T-helper 2 cell treated with Interferon-gamma antibody and Interleukin-4, amounts not matched to agents 100 ng/mL and 5 ng/mL, for 36 hours (primary cell): ENCODE data around the gene FIGLA. TPM values are rescaled to one million over a fixed set of nuclear protein-coding genes. Genes with fewer than 3 reads are reported as not detected.
"Not testable (repeated sequence)": the region's sequence is repeated elsewhere in the genome, so short reads cannot be mapped to it uniquely, and the experiment has no call there.

ENCODE experiments used
- intact Hi-C: fragments of 100-400 bp; cut with micrococcal nuclease; formaldehyde crosslinking; loops from one replicate; pipeline ENCODE4 v1.15.1; 2023
- total RNA-seq: library from RNA; stranded (reverse); gene quantifications from 2 replicates; pipeline ENCODE4 v1.2.3, GENCODE V29; 2022

The FIGLA gene
- total RNA-seq, 1 donor from 2014 or later: not detected

DNA sequence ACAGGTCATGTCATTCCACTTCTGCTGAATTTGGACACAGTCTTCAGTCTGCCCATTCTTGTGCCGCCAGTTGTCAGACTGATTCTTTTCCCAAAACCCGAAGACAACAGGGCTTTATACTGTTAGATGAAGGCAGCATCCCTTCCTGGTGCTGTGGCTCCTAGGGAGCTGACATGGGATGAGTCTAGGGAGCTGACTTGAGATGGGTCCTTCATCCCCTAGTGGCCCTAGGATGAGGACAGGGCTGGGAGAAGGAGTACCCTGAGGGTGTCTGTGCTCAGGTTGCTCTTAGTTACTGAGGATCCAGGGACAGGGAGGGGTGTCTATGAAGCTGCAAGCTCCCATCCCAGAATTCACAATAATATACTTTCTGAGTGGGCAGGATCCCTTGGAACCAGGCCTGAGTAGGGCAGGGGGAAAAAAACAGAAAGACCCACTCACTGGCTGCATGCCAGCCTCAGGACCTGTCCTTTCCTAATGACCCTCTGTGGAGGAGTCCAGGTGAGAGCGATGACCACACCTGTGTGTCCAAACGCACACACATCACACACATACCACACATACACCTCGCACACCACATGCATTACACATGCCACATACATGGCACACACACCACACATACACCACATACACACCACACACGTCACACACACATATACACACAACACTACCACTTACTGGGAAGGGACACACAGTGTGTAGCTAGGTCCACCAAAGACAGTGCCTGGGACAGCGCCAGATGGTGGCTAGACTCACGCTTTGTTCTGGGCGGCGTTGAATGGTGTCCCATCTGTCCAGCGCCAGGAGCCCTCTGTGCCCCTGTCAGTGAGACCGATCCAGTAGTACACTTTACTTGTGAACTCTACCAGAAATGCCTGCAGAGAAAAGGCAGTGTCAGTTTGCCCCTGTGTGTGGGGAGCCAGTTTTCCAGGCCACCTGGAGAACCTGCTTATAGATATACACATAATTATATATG is 18.8 kb upstream of the FIGLA start:
- intact Hi-C loops: no loop called here

DNA sequence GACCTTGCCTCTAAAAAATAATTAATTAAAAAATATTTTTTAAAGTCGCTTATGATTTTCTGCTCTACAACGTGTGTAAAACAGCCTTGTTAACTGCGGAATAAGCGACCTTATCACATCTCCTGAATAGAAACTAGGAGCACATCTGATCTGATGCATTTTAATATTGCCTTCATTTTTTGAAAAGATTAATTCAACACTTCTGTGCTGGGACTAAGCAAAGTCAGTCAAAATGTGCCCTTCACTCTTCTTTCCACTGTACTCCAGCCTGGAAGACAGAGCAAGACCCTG is 17.3 kb upstream of the FIGLA start:
- intact Hi-C loops: no loop called here

DNA sequence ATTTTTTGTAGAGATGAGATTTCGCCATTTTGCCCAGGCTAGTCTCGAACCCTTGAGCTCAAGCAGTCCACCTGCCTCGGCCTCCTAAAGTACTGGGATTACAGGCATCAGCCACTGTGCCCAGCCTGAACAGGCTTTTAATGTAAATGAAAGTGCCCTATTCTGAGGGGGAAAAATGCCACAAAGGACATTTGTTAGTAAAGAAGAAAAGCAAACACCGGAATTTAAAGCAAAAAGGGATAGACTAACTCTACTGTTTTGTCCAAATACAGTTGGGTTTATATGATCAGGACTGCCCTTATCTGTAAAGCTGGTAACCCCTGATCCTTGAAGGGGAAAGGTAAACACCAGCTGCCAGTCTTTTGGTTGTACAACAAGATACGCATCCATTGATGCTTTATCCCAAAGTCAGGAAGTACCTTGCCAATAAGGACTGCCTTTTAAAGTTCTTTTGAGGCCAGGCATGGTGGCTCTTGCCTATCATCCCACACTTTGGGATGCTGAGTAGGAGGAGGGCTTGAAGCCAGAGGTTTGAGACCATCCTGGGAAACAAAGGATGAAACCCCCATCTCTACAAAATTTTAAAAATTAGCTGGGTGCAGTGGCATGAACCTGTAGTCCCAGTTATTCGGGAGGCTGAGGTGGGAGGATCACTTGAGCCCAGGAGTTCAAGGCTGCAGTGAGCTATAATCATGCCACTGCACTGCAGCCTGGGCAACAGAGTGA is 16.8 kb upstream of the FIGLA start:
- intact Hi-C loops: no loop called here

DNA sequence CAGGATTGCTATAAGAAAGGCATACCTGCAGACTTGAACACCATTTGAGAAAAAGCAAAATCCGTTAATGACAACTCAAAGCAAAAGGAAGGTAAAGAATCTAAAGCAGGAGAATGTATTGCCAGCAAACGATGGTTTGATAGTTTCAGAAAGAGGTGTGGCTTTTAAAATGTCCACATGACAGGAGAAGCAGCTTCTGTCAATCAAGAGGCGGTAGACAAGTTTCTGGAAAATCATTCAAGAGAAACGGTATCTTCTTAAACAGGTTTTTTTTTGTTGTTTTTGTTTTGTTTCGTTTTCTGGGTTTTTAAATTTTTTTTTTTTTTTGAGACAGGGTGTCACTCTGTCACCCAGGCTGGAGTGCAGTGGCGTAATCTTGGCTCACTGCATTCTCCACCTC is 16.2 kb upstream of the FIGLA start:
- intact Hi-C loops: no loop called here

DNA sequence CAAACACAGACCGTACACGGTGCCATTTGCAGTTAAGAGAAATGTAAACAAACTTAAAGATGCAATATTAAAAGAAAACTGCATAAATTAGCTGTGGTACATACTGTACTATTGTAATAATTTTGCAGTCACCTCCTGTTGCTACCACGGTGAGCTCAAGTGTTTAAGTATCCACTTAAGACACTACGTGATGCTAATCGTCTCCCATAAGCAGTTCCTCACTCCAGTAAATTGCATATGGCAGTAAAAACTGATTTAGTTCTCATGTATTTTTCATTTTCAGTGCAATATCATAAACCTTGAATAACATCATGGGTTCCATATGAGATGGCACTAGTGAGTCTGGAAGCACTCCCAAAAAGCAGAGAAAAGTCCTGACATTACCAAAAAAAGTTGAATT is 15.6 kb upstream of the FIGLA start:
- intact Hi-C loops: no loop called here

DNA sequence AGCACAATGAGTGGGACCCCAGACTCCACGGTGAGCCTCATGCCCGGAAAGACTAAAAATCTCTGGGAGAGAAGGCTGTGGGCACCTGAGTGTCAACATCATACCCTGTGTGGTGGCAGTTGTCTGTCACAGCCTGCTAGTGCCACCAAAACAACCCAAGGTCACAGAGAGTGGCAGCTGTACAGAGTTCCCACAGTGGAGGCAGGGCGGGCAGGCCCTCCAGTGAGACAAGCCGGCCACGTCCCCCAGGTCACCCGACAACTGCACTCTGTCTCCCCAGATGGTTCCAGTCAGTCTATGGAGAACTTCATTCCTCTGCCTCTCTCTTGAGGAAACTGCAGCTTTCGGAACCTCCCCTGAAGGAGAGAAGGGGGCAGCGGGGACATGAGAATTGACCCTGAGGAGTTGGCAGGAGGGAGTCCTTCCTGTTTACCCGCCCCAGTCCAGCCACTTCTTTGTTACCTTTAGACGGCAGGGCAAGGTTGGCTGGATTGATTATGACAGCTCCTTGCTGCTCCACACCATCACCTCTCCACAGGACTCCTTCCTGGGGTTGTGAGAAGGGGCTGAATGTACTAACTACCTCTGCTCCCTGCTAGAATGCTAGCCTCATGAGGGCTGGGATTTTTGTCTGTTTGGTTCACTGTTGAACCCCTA is 11.3 kb upstream of the FIGLA start:
- intact Hi-C loops: no loop called here

DNA sequence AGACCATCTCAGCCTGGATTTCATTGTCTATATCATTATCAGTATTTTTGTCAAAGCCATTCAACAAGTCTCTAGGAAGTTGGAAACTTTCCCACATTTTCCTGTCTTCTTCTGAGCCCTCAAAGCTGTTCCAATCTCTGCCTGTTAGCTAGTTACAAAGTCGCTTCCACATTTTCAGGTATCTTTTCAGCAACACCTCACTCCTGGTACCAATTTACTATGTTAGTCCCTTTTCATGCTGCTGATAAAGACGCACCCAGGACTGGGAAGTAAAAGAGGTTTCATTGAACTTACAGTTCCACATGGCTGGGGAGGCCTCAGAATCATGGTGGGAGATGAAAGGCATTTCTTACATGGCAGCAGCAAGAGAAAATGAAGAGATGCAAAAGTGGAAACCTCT is 9.3 kb upstream of the FIGLA start:
- intact Hi-C loops: no loop called here

DNA sequence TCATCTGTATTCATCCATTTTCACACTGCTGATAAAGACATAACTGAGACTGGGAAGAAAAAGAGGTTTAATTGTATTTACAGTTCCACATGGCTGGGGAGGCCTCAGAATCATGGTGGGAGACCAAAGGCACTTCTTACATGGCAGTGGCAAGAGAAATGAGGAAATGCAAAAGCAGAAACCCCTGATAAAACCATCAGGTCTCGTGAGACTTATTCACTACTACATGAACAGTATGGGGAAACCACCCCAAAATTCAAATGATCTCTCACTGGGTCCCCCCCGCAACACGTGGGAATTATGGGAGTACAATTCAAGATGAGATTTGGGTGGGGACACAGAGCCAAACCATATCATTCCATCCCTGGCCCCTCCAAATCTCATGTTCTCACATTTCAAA is 7.6 kb upstream of the FIGLA start:
- intact Hi-C loops: not testable (repeated sequence)

DNA sequence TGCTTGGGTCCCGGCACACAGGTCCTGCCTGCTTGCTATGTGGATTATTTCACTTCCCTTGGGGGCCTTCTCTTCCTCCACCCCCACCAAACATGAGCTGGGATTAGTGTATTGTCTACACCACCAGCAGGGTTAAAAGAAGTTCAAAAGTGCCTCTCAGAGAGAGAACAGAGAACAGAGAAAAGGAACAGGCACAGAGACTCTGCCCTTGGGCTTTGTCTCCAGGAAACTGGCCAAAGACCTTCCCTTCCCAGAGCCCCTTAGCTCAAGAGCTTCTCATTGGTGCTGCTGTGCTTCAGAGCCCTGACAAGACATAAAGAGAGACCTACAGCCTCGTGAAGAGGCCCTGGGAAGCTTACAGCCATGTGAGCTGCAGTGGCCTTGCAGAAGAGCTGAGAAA is 7.1 kb upstream of the FIGLA start:
- intact Hi-C loops: no loop called here

DNA sequence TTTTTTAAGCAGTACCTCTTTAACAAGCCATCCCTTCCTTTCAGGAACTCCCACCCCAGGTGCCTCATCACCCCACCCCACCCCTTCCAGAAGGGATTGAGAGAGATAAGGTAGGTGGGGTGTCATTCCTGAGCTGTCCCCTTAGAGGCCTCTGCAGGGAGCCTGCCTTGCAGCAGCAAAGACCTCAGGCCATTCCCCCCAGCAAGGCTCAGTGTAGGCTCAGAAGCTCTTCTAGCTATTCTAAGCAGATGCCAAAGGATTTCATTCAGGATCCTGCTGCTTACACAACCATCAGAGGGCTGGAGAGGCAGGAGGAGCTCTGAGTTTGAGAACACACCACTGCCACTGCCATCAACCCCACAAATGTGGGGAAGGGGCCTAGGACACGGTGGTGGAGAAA is 5.8 kb upstream of the FIGLA start:
- intact Hi-C loops: no loop called here

DNA sequence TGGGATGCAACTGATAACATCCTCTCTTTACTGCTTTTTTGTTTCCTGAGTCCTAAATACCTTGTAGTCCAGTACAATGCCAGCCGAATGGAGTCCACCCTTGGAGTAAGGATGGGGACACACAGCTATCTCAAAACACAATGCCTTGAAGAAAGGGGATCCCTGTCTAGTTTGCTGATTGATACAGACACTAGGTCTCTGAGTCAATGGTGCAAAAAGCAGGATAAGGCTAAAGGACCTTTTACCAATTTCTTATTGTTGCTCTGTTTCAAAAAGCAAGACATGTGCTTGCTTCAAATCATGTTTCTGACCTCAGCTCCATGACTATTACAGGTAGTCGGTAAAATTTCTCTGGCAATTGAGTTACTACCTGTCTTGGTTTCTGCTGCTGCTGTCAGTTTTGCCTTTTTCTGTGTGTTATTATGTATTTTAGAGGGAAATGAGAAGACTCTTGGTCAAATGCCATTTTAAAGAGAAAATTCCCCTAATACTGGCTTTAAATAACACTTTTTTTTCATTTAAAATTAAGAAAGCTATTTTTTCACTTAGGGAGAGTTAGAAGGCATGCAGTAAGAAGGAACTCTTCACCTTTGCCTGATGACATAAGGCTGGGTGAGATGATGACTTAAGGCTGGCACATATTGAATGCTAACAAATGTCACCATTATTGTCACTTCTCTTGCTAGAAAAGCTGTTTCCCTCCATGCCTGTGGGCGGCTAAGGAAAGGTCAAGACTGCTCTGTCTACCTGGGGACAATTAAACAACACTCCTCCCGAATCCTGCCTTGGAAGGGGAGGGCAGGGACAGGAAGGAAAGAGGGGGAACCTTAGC is 4.9 kb upstream of the FIGLA start:
- intact Hi-C loops: no loop called here

DNA sequence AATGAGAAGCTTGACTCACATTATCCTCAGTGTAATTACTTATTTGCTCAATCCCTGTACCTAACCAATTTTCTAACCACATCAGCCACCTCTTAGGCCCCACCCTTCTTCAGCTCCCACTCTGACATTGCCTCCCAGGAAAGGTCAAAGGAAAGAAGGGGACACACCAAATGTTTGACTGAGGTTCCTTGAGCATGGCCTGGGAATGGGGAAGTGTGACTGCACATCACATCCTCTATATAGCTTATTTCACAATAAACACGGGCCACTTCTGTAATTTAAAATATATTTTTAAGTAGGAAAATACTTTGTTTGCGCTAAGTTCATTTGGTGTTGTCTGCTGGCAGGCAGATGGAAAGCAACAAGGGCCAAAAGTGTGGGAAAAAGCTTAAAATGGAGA is 3.0 kb upstream of the FIGLA start:
- intact Hi-C loops: no loop called here

DNA sequence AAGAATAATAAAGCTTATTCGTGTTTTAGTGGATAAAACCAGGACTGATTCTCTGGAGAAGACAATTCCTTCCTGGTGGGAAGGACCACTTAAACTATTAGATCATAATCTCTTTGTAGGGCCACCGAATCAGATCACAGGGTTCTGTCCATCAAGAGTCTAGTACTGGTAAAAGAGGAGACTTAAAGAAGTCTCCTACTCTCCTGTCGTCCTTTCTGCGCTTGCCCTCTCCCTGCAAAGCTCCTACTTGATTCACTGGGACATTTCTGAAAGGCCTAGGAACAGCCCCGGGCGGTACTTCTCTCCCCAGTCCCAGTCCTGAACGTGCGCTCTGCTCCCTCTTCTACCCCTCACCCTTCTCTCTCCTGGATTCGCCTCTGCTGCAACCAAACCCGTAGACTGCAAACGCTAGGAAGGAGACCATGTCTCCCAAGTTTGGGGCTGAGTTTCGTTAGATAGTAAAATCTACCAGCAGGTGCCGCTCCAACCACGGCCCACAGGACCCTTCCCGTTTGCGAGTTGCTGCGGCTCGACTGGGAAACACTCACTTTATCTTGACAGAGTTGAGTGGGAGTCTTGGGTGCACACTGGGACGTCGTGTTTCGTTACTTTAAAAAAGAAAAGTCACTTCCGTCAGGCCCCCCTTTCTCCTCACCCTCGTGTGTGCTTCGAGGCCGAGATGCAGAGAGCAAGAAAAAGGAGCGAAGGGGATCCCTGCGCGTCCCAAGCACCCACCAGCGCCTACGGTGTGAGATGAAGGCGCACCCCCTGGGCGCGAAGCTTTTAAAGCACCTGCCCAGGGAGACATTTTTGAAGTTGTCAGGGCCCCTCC is 923 bp downstream of the FIGLA start:
- intact Hi-C loops: loop anchor here (1.0 to 5.0 kb wide), 4 partner anchors 82 to 487 kb away; partner anchors contain the start of gene FAM136A

DNA sequence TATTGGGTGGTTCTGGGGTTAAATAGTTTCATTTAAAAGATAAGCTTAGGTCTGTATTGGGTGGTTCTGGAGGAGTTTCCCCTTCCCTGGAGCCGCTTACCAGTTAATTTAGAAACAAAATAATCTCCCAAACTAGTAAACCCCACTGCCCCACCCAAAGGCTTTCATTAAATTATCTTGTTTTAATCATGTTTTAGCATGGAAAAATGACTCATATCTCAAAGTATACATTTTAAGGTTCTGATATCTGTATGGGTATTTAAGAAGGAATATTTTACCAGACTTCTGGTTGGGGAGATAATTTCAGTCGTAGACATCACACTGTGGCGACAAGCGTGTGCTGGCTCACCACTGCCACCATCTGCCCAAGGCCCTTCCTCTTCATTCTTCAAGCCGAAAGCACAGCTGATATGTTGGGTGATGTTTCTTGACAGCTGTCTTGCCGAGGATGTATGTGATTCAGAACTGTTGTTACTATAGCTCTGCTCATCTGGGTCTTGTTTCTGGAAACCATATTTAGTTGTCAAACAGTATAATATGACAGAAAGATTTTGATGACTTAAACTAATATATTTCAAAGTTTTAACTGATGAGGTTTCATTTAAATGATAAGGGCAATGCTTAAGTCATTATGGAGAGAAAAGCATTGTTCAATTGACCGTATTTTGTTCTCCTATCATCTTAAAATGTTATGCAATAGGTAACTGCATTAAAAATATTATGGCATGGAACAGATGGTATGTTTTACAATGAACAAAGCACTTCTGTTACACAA is 5.1 kb downstream of the FIGLA start:
- intact Hi-C loops: loop anchor here (2.0 to 5.0 kb wide), 2 partner anchors 131 to 483 kb away; partner anchors contain the start of gene FAM136A

DNA sequence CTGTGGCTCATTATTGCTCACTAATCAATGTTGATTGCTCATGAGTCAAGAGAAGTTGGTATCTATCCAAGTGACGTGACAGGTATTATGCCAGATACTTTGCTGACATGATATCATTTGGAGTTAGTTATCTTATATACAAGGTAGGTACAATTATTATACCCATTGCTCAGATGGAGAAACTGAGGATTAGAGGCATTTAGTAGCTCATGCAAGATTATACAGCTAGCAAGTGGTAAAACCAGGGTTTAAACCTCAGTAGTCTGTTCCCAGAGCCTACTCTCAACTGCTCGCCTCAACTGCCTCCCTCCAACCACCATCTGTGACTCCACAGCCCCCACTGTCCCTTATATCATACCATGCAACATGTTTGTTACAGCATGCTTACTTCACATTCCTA is 6.1 kb downstream of the FIGLA start:
- intact Hi-C loops: loop anchor here (2.0 kb wide), 1 partner anchor 130 kb away; no protein-coding TSS in a partner anchor

DNA sequence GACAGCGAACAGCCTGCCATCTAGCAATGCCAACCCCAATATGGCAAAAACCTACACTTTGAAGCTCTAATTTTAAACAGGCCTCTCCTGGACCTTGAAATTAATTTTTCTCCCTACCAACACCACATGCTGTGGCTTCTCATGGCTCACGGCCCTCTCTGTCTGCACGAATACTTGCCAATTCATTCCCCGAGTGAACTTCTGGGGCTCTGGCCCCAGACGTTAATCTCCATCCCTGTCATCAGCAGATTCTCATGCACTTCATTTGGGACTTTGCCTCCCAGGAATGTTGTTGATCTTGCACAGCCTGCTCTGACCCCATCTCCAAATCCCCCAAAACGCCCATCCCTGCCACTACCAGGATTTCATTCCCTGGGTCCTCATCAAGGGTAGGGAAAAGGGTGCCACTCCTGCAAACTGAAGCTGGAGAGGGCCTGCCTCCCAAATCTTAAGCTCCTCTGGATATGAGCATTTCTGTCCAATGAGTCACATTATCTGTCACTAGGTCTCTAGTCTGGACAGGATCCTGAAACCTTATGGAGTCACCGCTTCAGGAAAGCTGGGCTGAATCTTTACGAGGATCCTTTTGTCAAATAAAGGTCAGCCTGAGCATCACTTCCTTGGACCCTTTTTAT is 10.4 kb downstream of the FIGLA start:
- intact Hi-C loops: no loop called here

DNA sequence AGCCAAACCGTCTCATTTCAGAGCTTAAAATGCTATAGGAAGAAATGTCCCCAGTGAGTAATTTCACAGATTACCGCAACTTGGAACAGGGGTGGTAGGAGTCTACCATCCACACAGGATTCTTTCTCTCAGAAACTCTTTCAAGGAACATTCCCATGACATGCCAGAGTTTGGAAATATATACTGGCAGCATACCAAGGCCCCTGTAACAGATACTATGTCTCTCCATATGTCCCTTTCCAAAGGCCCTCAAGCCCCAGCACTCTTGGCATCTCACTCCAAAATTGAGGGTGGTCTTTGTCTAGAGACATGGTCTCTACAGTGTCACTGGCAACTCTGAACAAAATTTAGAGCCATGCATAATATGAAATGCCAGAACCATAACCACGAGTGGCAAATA is 11.0 kb downstream of the FIGLA start:
- intact Hi-C loops: no loop called here

DNA sequence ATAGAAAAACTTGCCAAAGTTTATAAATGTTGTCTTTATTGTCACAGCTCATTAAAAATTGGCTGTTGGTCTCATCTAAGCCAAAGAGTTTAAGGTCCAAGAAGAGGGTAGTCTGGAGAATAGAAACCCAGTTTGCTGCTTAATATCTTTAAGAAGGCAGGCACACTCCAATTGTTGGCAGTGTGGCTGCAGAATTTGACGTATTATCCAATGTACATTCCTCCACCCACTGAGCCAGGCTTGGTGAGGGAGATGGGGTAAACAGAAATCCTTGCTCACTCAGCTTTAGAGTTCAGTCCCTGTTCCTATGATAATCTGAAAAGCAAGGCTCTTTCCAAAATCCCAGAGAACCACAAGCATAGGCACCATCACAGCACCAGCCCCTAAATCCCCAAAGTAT is 11.8 kb downstream of the FIGLA start:
- intact Hi-C loops: no loop called here

DNA sequence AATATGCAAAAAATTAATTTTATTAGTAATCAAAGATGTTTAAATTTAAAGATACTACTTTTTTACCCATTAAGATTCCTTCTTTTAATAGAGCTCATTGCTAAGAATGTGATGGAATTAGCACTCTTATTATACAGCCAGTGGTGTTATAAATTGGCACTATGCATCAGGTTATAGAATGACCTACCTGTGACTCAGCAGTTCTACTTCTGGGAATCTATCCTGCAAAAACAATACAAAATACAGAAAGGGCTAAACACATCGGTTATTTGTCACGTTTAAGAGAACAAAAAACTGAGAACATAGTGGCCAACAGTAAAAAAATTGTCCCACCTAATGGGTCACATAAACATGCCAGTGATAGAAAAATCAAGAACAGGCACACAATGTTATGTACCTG is 13.0 kb downstream of the FIGLA start:
- intact Hi-C loops: no loop called here
